GM23338 (cell line): Measurements from ENCODE around the gene ZNF578. TPM values are rescaled to one million over a fixed set of nuclear protein-coding genes. Genes with fewer than 3 reads are reported as not detected.
"Not testable (repeated sequence)": the region's sequence is repeated elsewhere in the genome, so short reads cannot be mapped to it uniquely, and the experiment has no call there.

Experiments used
- ATAC-seq: fragments of 200-7000 bp; cut with Tn5 transposase; 3 replicates; pipeline ENCODE4 v1.9.1; 2020
- DNase-seq: peaks from one replicate; pipeline ENCODE4 v3.0.0-alpha.2; 2015; ENCODE audit warnings: low spot score
- H2AFZ ChIP-seq: fragments of 200-600 bp; sonication (generic); 2 replicates; pipeline ENCODE4 v1.8.0; 2016; ENCODE audit warnings: antibody characterized with exemption, mild to moderate bottlenecking, moderate library complexity
- H3F3A ChIP-seq: fragments of 200-600 bp; sonication (generic); replicated peaks from 2 replicates; pipeline ENCODE4 v1.8.0; 2017; ENCODE audit warnings: antibody characterized with exemption, mixed run types, low read depth
- H3K27ac ChIP-seq: fragments of 200-600 bp; sonication (generic); 2 replicates; pipeline ENCODE4 v1.6.1; 2016; ENCODE audit warnings: low read depth
- H3K27me3 ChIP-seq: fragments of 200-600 bp; sonication (generic); 2 replicates; pipeline ENCODE4 v1.8.0; 2016; ENCODE audit warnings: mild to moderate bottlenecking, mixed run types, moderate library complexity; ENCODE audit not compliant: insufficient read depth
- H3K36me3 ChIP-seq: fragments of 200-600 bp; sonication (generic); 2 replicates; pipeline ENCODE4 v1.8.0; 2016; ENCODE audit warnings: mild to moderate bottlenecking; ENCODE audit not compliant: insufficient read depth
- H3K4me1 ChIP-seq: fragments of 200-600 bp; sonication (generic); 2 replicates; pipeline ENCODE4 v1.8.0; 2016; ENCODE audit warnings: mild to moderate bottlenecking, moderate library complexity; ENCODE audit not compliant: insufficient read depth
- H3K4me2 ChIP-seq: fragments of 200-600 bp; sonication (generic); 2 replicates; pipeline ENCODE4 v1.7.1; 2017; ENCODE audit warnings: mixed run types
- H3K4me3 ChIP-seq: fragments of 200-600 bp; sonication (generic); 2 replicates; pipeline ENCODE4 v1.6.1; 2016; ENCODE audit warnings: mixed run types
- H3K79me2 ChIP-seq: fragments of 200-600 bp; sonication (generic); replicated peaks from 2 replicates; pipeline ENCODE4 v1.8.0; 2017; ENCODE audit warnings: mild to moderate bottlenecking; ENCODE audit not compliant: insufficient read depth
- H3K9me2 ChIP-seq: fragments of 200-600 bp; sonication (generic); 2 replicates; pipeline ENCODE4 v1.8.0; 2017; ENCODE audit not compliant: insufficient read depth
- H4K20me1 ChIP-seq: fragments of 200-600 bp; sonication (generic); replicated peaks from 2 replicates; pipeline ENCODE4 v1.8.0; 2017; ENCODE audit warnings: mild to moderate bottlenecking; ENCODE audit not compliant: insufficient read depth
- H3K27ac Mint-ChIP-seq: 2 replicates; pipeline ENCODE4 v1.8.0; 2020; ENCODE audit warnings: inconsistent platforms, mild to moderate bottlenecking, moderate library complexity, mixed read lengths
- H3K27me3 Mint-ChIP-seq: 3 replicates; pipeline ENCODE4 v1.8.0; 2022; ENCODE audit warnings: low read depth, mild to moderate bottlenecking, moderate library complexity, mixed read lengths, inconsistent platforms; ENCODE audit not compliant: insufficient read depth, poor library complexity
- H3K36me3 Mint-ChIP-seq: 3 replicates; pipeline ENCODE4 v1.8.0; 2021; ENCODE audit warnings: low read depth, mild to moderate bottlenecking, inconsistent platforms, moderate library complexity, mixed read lengths
- H3K4me1 Mint-ChIP-seq: 3 replicates; pipeline ENCODE4 v1.8.0; 2020; ENCODE audit warnings: mild to moderate bottlenecking, inconsistent platforms, mixed read lengths
- H3K4me3 Mint-ChIP-seq: 3 replicates; pipeline ENCODE4 v1.8.0; 2021; ENCODE audit warnings: moderate library complexity, mild to moderate bottlenecking, inconsistent platforms, mixed read lengths
- H3K9me3 Mint-ChIP-seq: 3 replicates; pipeline ENCODE4 v1.8.0; 2020; ENCODE audit warnings: moderate library complexity, mild to moderate bottlenecking, inconsistent platforms, mixed read lengths
- POLR2AphosphoS5 ChIP-seq: IDR thresholded peaks from 2 replicates; pipeline ENCODE4 v1.6.1; 2016; ENCODE audit warnings: antibody characterized with exemption, low read depth
- STAT1 ChIP-seq: IDR thresholded peaks from one replicate; pipeline ENCODE4 v1.6.1; 2016; ENCODE audit warnings: antibody characterized with exemption; ENCODE audit not compliant: unreplicated experiment
- polyA plus RNA-seq: library from polyadenylated mRNA; unstranded; fragments of >200 nt; fragmentation: Nextera tagmentation; extraction: Ambion mirVana; gene quantifications from 2 replicates; pipeline ENCODE4 v1.2.1, GENCODE V29; 2016
- total RNA-seq: library from RNA; depleted of rRNA; stranded (reverse); fragments of >200 nt; shearing (Covaris generic); gene quantifications from 2 replicates; pipeline ENCODE4 v1.2.3, GENCODE V29; 2014
- TF ChIP-seq, protein P1 (sequence below): fragments of 250-450 bp; sonication (Bioruptor Pico); IDR thresholded peaks from 2 replicates; pipeline ENCODE4 v1.5.0; 2020; ENCODE audit warnings: mild to moderate bottlenecking, moderate library complexity
- TF ChIP-seq, protein P2 (sequence below), 2 experiments: fragments of 200-600 bp in 1 of 2; sonication (generic) in 1 of 2; conservative IDR thresholded peaks; 2 replicates each; pipeline versions ENCODE4 v1.5.1 to v1.6.1; 2016 to 2017; ENCODE audit warnings: antibody characterized with exemption in 2 of 2, low read depth in 2 of 2, mild to moderate bottlenecking in 2 of 2, moderate library complexity in 1 of 2
- TF ChIP-seq, protein P3 (sequence below): IDR thresholded peaks from 2 replicates; pipeline ENCODE4 v1.6.1; 2016; ENCODE audit warnings: antibody characterized with exemption

The ZNF578 gene
- total and polyA plus RNA-seq, 2 experiments from 2014 or later = 4.1 to 23.9 TPM

DNA sequence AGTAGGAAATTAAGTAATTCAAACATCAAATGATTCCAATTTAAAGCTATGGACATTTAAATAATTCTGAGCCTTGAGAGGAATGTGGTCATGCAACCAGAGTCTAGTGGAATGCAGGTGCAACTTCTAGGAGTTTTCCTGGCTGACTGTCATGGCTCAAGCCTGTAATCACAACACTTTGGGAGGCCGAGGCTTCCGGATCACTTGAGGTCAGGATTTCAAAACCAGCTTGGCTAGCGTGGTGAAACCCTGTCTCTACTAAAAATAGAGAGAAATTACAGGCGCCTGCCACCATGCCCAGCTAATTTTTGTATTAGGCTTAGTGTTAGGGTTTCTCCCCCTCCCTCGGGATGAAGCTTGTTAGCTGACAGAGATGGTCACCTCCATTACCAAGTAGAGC is 80.5 kb downstream of the ZNF578 start (continued):
- TF ChIP-seq, protein P1, sequence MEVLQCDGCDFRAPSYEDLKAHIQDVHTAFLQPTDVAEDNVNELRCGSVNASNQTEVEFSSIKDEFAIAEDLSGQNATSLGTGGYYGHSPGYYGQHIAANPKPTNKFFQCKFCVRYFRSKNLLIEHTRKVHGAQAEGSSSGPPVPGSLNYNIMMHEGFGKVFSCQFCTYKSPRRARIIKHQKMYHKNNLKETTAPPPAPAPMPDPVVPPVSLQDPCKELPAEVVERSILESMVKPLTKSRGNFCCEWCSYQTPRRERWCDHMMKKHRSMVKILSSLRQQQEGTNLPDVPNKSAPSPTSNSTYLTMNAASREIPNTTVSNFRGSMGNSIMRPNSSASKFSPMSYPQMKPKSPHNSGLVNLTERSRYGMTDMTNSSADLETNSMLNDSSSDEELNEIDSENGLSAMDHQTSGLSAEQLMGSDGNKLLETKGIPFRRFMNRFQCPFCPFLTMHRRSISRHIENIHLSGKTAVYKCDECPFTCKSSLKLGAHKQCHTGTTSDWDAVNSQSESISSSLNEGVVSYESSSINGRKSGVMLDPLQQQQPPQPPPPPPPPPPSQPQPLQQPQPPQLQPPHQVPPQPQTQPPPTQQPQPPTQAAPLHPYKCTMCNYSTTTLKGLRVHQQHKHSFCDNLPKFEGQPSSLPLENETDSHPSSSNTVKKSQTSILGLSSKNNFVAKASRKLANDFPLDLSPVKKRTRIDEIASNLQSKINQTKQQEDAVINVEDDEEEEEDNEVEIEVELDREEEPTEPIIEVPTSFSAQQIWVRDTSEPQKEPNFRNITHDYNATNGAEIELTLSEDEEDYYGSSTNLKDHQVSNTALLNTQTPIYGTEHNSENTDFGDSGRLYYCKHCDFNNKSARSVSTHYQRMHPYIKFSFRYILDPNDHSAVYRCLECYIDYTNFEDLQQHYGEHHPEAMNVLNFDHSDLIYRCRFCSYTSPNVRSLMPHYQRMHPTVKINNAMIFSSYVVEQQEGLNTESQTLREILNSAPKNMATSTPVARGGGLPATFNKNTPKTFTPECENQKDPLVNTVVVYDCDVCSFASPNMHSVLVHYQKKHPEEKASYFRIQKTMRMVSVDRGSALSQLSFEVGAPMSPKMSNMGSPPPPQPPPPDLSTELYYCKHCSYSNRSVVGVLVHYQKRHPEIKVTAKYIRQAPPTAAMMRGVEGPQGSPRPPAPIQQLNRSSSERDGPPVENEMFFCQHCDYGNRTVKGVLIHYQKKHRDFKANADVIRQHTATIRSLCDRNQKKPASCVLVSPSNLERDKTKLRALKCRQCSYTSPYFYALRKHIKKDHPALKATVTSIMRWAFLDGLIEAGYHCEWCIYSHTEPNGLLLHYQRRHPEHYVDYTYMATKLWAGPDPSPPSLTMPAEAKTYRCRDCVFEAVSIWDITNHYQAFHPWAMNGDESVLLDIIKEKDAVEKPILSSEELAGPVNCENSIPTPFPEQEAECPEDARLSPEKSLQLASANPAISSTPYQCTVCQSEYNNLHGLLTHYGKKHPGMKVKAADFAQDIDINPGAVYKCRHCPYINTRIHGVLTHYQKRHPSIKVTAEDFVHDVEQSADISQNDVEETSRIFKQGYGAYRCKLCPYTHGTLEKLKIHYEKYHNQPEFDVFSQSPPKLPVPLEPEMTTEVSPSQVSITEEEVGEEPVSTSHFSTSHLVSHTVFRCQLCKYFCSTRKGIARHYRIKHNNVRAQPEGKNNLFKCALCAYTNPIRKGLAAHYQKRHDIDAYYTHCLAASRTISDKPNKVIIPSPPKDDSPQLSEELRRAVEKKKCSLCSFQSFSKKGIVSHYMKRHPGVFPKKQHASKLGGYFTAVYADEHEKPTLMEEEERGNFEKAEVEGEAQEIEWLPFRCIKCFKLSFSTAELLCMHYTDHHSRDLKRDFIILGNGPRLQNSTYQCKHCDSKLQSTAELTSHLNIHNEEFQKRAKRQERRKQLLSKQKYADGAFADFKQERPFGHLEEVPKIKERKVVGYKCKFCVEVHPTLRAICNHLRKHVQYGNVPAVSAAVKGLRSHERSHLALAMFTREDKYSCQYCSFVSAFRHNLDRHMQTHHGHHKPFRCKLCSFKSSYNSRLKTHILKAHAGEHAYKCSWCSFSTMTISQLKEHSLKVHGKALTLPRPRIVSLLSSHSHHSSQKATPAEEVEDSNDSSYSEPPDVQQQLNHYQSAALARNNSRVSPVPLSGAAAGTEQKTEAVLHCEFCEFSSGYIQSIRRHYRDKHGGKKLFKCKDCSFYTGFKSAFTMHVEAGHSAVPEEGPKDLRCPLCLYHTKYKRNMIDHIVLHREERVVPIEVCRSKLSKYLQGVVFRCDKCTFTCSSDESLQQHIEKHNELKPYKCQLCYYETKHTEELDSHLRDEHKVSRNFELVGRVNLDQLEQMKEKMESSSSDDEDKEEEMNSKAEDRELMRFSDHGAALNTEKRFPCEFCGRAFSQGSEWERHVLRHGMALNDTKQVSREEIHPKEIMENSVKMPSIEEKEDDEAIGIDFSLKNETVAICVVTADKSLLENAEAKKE (CRISPR knock-in tag) = no peak

DNA sequence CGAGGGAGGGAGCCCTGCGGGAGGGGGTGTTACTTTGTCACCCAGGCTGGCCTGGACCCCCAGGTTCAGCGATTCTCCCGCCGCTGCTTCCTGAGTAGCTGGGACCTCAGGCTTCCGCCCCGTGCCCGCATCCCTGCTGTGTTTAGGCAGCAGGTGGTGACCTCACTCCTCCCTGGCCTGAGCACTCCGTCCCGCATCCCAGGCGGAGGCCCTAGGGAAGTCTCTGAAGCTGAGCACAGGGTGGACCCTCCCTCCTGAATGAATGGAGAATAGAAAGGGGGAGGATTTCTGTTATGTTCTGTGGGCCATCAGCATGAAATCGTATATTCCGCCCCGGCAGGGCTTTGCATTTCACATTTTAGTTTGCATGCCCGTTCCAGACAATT is 82.0 kb downstream of the ZNF578 start:
- H3K4me2 ChIP-seq = peak overlapping the region; percentile 90
- not testable (repeated sequence) for H2AFZ ChIP-seq, H3K9me2 ChIP-seq, H3K9me3 Mint-ChIP-seq, H3K27ac Mint-ChIP-seq, H3F3A ChIP-seq, H3K4me1 ChIP-seq, H3K36me3 ChIP-seq, H3K36me3 Mint-ChIP-seq, H3K27me3 ChIP-seq, H4K20me1 ChIP-seq
- Mint-ChIP-seq H3K4me1 (peaks cover 17% of the 10 kb centered on the region; the same call in 2 of the 3 replicates), H3K4me3 (peak overlapping the region; percentile 82), H3K27me3 (peaks cover 22% of the 10 kb centered on the region)
- DNase-seq (peak; percentile 56), ATAC-seq (peak; percentile 45)
- H3K27ac ChIP-seq = 0 out of 2 replicates have a peak overlapping the region, but pooled peaks have one; percentile 59
- H3K4me3 ChIP-seq = peak overlapping the region; percentile 85
- H3K79me2 ChIP-seq = peaks cover 26% of the 10 kb centered on the region

DNA sequence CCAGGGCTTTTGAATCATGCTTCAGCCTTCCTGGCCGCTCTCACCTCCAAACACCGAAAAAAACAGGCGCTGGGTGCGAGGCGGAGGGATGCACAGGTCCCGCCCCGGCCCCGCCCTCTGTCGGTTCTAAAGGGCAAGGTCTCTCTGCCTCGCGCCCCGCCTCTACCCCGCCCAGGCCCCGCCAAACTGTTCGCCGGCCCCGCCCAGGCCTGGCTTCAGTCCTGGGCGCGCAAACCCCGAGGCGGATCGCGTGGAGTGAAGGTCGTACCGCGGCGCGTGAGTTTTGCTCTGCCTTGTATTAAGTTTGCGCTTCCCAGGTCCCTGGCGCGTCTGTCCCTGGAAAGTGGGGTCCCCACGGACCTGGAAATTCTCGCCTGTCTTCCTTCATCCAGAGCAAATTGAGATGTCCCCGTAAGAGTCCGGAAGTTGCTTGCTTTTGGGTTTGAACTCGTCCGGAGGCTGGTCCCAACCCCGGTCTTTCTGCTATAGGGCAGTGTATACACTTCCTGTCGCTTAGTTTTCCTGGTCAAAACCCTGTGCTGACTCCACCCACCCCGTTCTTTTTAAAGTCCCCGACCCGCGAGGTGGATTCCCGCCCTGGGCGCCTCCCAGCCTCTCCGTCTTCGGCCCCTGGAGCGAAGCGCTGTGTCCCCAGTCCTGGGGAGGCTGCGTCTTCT is 82.6 kb downstream of the ZNF578 start:
- Mint-ChIP-seq H3K4me3 (peak overlapping the region; percentile 82), H3K27me3 (peaks cover 22% of the 10 kb centered on the region)
- H2AFZ ChIP-seq = peak overlapping the region; percentile 87
- TF ChIP-seq, protein P2, sequence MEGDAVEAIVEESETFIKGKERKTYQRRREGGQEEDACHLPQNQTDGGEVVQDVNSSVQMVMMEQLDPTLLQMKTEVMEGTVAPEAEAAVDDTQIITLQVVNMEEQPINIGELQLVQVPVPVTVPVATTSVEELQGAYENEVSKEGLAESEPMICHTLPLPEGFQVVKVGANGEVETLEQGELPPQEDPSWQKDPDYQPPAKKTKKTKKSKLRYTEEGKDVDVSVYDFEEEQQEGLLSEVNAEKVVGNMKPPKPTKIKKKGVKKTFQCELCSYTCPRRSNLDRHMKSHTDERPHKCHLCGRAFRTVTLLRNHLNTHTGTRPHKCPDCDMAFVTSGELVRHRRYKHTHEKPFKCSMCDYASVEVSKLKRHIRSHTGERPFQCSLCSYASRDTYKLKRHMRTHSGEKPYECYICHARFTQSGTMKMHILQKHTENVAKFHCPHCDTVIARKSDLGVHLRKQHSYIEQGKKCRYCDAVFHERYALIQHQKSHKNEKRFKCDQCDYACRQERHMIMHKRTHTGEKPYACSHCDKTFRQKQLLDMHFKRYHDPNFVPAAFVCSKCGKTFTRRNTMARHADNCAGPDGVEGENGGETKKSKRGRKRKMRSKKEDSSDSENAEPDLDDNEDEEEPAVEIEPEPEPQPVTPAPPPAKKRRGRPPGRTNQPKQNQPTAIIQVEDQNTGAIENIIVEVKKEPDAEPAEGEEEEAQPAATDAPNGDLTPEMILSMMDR (conservative IDR thresholded peaks at IDR 0.05; ENCODE audit: low read depth in 2 of 2) = no peak
- TF ChIP-seq STAT1 (no peak), POLR2AphosphoS5 (peak; percentile 74)
- TF ChIP-seq, protein P3, sequence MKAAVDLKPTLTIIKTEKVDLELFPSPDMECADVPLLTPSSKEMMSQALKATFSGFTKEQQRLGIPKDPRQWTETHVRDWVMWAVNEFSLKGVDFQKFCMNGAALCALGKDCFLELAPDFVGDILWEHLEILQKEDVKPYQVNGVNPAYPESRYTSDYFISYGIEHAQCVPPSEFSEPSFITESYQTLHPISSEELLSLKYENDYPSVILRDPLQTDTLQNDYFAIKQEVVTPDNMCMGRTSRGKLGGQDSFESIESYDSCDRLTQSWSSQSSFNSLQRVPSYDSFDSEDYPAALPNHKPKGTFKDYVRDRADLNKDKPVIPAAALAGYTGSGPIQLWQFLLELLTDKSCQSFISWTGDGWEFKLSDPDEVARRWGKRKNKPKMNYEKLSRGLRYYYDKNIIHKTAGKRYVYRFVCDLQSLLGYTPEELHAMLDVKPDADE = no peak

More for the DNA sequence above, 82.6 kb downstream of the ZNF578 start:
- H3K4me3 ChIP-seq = peak overlapping the region; percentile 85
- H3K9me2 ChIP-seq = no peaks in the 10 kb centered on the region
- 0 out of 2 replicates have a peak, but pooled peaks cover 4% of the 10 kb centered on the region for H3F3A ChIP-seq
- peak overlapping the region; percentile 90 for H3K4me2 ChIP-seq
- peak; percentile 97 for ATAC-seq
- H3K27me3 ChIP-seq = peaks cover 10% of the 10 kb centered on the region
- H3K4me1 Mint-ChIP-seq = peaks cover 17% of the 10 kb centered on the region; the same call in 2 of the 3 replicates
- H3K36me3 ChIP-seq = no peaks in the 10 kb centered on the region
- H3K9me3 Mint-ChIP-seq = no peaks in the 10 kb centered on the region
- no peak overlapping the region for H3K27ac Mint-ChIP-seq
- H3K79me2 ChIP-seq = peaks cover 27% of the 10 kb centered on the region
- H3K4me1 ChIP-seq = no peaks in the 10 kb centered on the region; the same call in 1 of the 2 replicates
- no peaks in the 10 kb centered on the region; the same call in 2 of the 3 replicates for H3K36me3 Mint-ChIP-seq
- H3K27ac ChIP-seq = 0 out of 2 replicates have a peak overlapping the region, but pooled peaks have one; percentile 69
- H4K20me1 ChIP-seq = peaks cover 4% of the 10 kb centered on the region
- DNase-seq = peak; percentile 97
